ENCODE data around the gene CFAP100.

Gene CFAP100

GRCh38 chr3:126446791-126447190 lies 52.1 kb downstream of the CFAP100 start:
- H2AFZ ChIP-seq (ENCODE audit: low read depth, low read length): no peak overlapping the region
- H3K9ac ChIP-seq (ENCODE audit: low read length): no peak overlapping the region
- H3K4me1 ChIP-seq (ENCODE audit: low read length): no peaks in the 10 kb centered on the region
- no peaks in the 10 kb centered on the region for H3K9me3 ChIP-seq (ENCODE audit: insufficient read depth, low read length)
- no peak overlapping the region for H3K4me2 ChIP-seq (ENCODE audit: low read length)
- no peak overlapping the region for H3K4me3 ChIP-seq (ENCODE audit: low read length)
- H4K20me1 ChIP-seq (ENCODE audit: insufficient read depth, low read length): no peaks in the 10 kb centered on the region
- H3K36me3 ChIP-seq (replicated peaks; ENCODE audit: low read depth, low read length): peaks cover 12% of the 10 kb centered on the region
- TF ChIP-seq EZH2phosphoT487 (IDR thresholded peaks at IDR 0.05; ENCODE audit: low read depth) (no peak), CTCF (IDR thresholded peaks at IDR 0.05; ENCODE audit: low read depth, low read length) (no peak)
- H3K27ac ChIP-seq (ENCODE audit: low read length): no peak overlapping the region
- no peaks in the 10 kb centered on the region for H3K79me2 ChIP-seq (ENCODE audit: low read length)
- H3K27me3 ChIP-seq (ENCODE audit: low read depth, low read length): no peaks in the 10 kb centered on the region

DNA sequence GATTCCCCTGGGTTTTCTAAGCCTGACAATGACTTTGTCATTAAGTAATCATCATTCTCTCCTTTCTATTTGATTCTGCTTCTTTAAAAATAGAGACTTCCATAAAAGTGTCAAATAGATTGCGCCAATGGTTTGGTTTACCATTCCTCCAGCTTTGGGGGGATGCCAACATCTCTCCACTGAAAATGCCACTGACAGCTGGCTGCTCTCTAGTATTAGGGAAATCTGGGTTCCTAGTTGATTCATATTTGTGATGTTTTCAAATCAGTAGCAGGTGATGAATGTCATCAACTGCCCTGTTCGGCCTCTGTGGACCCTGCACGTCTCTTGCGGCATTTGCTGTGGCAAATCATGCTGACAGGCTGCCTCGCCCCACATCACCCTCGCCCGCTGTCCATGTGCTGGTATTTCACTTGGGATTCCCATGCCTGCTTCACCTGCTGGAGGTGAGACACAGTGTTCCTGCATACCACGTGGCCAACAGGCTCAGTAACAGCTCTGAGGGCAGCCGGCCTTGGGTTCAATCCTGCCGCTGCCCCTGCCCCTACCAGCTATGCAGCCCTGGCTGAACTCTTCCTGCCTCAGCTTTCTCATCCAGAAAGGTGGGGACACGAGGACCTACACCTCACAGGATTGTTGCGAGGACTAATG lies 52.9 kb downstream of the CFAP100 start:
- no peak for TF ChIP-seq CTCF (IDR thresholded peaks at IDR 0.05; ENCODE audit: low read depth, low read length)
- no peak overlapping the region for H3K4me3 ChIP-seq (ENCODE audit: low read length)
- no peak overlapping the region for H3K9ac ChIP-seq (ENCODE audit: low read length)
- no peaks in the 10 kb centered on the region for H3K9me3 ChIP-seq (ENCODE audit: insufficient read depth, low read length)
- no peak overlapping the region for H3K4me2 ChIP-seq (ENCODE audit: low read length)
- no peak overlapping the region for H3K27ac ChIP-seq (ENCODE audit: low read length)
- peaks cover 12% of the 10 kb centered on the region for H3K36me3 ChIP-seq (replicated peaks; ENCODE audit: low read depth, low read length)
- H2AFZ ChIP-seq (ENCODE audit: low read depth, low read length): no peak overlapping the region
- no peaks in the 10 kb centered on the region for H3K79me2 ChIP-seq (ENCODE audit: low read length)
- H3K27me3 ChIP-seq (ENCODE audit: low read depth, low read length): no peaks in the 10 kb centered on the region
- no peaks in the 10 kb centered on the region for H3K4me1 ChIP-seq (ENCODE audit: low read length)
- H4K20me1 ChIP-seq (ENCODE audit: insufficient read depth, low read length): no peaks in the 10 kb centered on the region

DNA sequence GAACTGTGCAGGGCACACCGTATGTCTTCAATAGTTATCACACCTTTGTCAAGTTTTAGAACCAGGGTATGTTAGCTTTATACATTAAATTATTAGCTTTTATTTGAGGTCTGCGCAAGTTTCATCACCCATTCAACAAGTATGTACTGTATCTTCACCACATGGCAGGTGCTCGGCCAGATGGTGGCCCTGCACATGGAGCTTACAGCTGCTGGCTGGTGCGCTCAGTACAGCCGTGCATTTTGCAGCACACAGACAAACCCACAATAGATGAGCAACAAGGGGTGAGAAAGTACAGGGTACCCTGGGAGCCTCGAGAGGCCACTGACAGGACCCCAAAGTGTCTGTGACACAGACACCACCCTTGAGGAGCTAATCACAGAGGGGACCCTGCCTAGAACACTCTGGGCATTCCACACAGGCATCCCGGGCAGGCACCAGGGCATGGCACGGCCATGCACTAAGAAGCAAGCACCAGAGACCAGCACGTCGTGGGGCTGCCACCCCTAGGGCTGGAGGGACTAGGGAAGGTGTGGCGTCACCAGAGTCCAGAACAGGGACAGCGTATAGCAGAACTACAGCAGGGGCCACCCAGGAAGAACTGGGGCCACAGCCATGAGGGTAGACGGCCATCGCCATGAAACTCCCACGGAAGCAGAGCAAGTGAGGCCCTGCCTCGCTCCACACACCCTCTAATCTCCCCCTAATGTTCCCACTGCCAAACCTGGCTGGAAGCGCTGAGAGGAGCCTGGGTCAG lies 53.6 kb downstream of the CFAP100 start:
- Histone ChIP-seq H3K9me3 (ENCODE audit: insufficient read depth, low read length) (no peaks in the 10 kb centered on the region), H3K79me2 (ENCODE audit: low read length) (no peaks in the 10 kb centered on the region), H4K20me1 (ENCODE audit: insufficient read depth, low read length) (no peaks in the 10 kb centered on the region), H2AFZ (ENCODE audit: low read depth, low read length) (no peak overlapping the region), H3K4me2 (ENCODE audit: low read length) (no peak overlapping the region), H3K27me3 (ENCODE audit: low read depth, low read length) (no peaks in the 10 kb centered on the region), H3K4me1 (ENCODE audit: low read length) (no peaks in the 10 kb centered on the region), H3K27ac (ENCODE audit: low read length) (no peak overlapping the region), H3K4me3 (ENCODE audit: low read length) (no peak overlapping the region), H3K9ac (ENCODE audit: low read length) (no peak overlapping the region), H3K36me3 (replicated peaks; ENCODE audit: low read depth, low read length) (peaks cover 12% of the 10 kb centered on the region)
- TF ChIP-seq EZH2phosphoT487 (IDR thresholded peaks at IDR 0.05; ENCODE audit: low read depth) (no peak), CTCF (IDR thresholded peaks at IDR 0.05; ENCODE audit: low read depth, low read length) (no peak)

DNA sequence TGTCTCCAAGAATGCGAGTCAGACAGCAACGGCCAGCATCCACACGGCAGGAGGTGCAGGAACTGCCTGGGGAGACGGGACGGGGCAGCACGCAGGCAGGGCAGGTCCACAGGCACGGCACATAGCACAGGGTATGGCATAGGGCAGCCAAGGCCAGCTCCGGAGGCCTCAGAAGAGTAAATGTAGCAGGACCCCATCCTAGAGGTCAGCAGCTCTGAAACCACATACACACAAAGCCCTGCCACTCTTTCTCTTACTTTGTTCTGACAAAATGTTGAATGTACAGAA lies 54.1 kb downstream of the CFAP100 start:
- H3K36me3 ChIP-seq (replicated peaks; ENCODE audit: low read depth, low read length): peaks cover 12% of the 10 kb centered on the region
- no peaks in the 10 kb centered on the region for H3K79me2 ChIP-seq (ENCODE audit: low read length)
- no peaks in the 10 kb centered on the region for H3K27me3 ChIP-seq (ENCODE audit: low read depth, low read length)
- TF ChIP-seq EZH2phosphoT487 (IDR thresholded peaks at IDR 0.05; ENCODE audit: low read depth) (no peak), CTCF (IDR thresholded peaks at IDR 0.05; ENCODE audit: low read depth, low read length) (no peak)
- no peaks in the 10 kb centered on the region for H3K9me3 ChIP-seq (ENCODE audit: insufficient read depth, low read length)
- H3K4me3 ChIP-seq (ENCODE audit: low read length): no peak overlapping the region
- no peaks in the 10 kb centered on the region for H3K4me1 ChIP-seq (ENCODE audit: low read length)
- H2AFZ ChIP-seq (ENCODE audit: low read depth, low read length): no peak overlapping the region
- H3K4me2 ChIP-seq (ENCODE audit: low read length): no peak overlapping the region
- no peak overlapping the region for H3K27ac ChIP-seq (ENCODE audit: low read length)
- no peaks in the 10 kb centered on the region for H4K20me1 ChIP-seq (ENCODE audit: insufficient read depth, low read length)
- no peak overlapping the region for H3K9ac ChIP-seq (ENCODE audit: low read length)
